MM.1S (cell line): ENCODE data around the gene LDHAL6A.

Experiments
- DNase-seq: peaks from one replicate; pipeline ENCODE4 v3.0.0-alpha.2; 2015
- H2AFZ ChIP-seq: fragments of 300-600 bp; sonication (generic); 2 replicates; pipeline ENCODE4 v1.6.0; 2016; ENCODE audit warnings: antibody characterized with exemption, low read length
- H3F3A ChIP-seq: fragments of 300-600 bp; sonication (generic); 2 replicates; pipeline ENCODE4 v1.6.1; 2016; ENCODE audit warnings: mild to moderate bottlenecking, antibody characterized with exemption, low read length, moderate library complexity, mixed read lengths; ENCODE audit not compliant: insufficient read depth
- H3K27ac ChIP-seq: fragments of 300-600 bp; sonication (generic); 2 replicates; pipeline ENCODE4 v1.5.1; 2016; ENCODE audit warnings: mild to moderate bottlenecking, low read length
- H3K27me3 ChIP-seq: fragments of 300-600 bp; sonication (generic); replicated peaks from 2 replicates; pipeline ENCODE4 v1.6.0; 2016; ENCODE audit warnings: low read length; ENCODE audit not compliant: insufficient read depth
- H3K36me3 ChIP-seq: fragments of 300-600 bp; sonication (generic); replicated peaks from 2 replicates; pipeline ENCODE4 v1.6.1; 2016; ENCODE audit warnings: mild to moderate bottlenecking, low read length, mixed read lengths; ENCODE audit not compliant: insufficient read depth
- H3K4me1 ChIP-seq: fragments of 300-600 bp; sonication (generic); 2 replicates; pipeline ENCODE4 v1.6.1; 2016; ENCODE audit warnings: low read length, mixed read lengths
- H3K4me2 ChIP-seq: fragments of 300-600 bp; sonication (generic); 2 replicates; pipeline ENCODE4 v1.6.0; 2016; ENCODE audit warnings: low read depth, low read length
- H3K4me3 ChIP-seq: fragments of 300-600 bp; sonication (generic); 2 replicates; pipeline ENCODE4 v1.5.1; 2016; ENCODE audit warnings: low read length, mixed read lengths
- H3K79me2 ChIP-seq: fragments of 300-600 bp; sonication (generic); 2 replicates; pipeline ENCODE4 v1.6.1; 2016; ENCODE audit warnings: mixed run types, low read length, mixed read lengths
- H3K9ac ChIP-seq: fragments of 300-600 bp; sonication (generic); 2 replicates; pipeline ENCODE4 v1.6.1; 2016; ENCODE audit warnings: low read length, mixed read lengths
- H3K9me2 ChIP-seq: fragments of 300-600 bp; sonication (generic); replicated peaks from 2 replicates; pipeline ENCODE4 v1.6.1; 2016; ENCODE audit warnings: mild to moderate bottlenecking, low read length, mixed read lengths; ENCODE audit not compliant: insufficient read depth
- H3K9me3 ChIP-seq: fragments of 300-600 bp; sonication (generic); replicated peaks from 2 replicates; pipeline ENCODE4 v1.6.1; 2016; ENCODE audit warnings: mild to moderate bottlenecking, low read length, mixed read lengths; ENCODE audit not compliant: insufficient read depth
- H4K20me1 ChIP-seq: fragments of 300-600 bp; sonication (generic); 2 replicates; pipeline ENCODE4 v1.6.1; 2016; ENCODE audit warnings: mild to moderate bottlenecking, low read length, moderate library complexity, mixed read lengths; ENCODE audit not compliant: insufficient read depth
- EZH2 ChIP-seq: fragments of 300-600 bp; sonication (generic); optimal IDR thresholded peaks from 2 replicates; pipeline ENCODE3; 2017; ENCODE audit warnings: low read depth, mild to moderate bottlenecking, antibody characterized with exemption, low read length, mixed read lengths
- EZH2phosphoT487 ChIP-seq: fragments of 300-600 bp; sonication (generic); IDR thresholded peaks from 2 replicates; pipeline ENCODE4 v1.6.1; 2018; ENCODE audit warnings: antibody characterized with exemption, low read length
- TF ChIP-seq, protein P1 (sequence below): fragments of 300-600 bp; sonication (generic); IDR thresholded peaks from 2 replicates; pipeline ENCODE4 v1.5.1; 2016; ENCODE audit warnings: antibody characterized with exemption, low read length, mixed read lengths

The LDHAL6A gene

GRCh38 chr11:18527512-18527911 is 71.9 kb downstream of the LDHAL6A start:
- H3K36me3 ChIP-seq, result no peaks in the 10 kb centered on the region
- H3K9me2 ChIP-seq, result no peaks in the 10 kb centered on the region
- peak overlapping the region; percentile 81 for H2AFZ ChIP-seq
- H3K27ac ChIP-seq, result peak overlapping the region; percentile 90; the same call in 1 of the 2 replicates
- H3K9ac ChIP-seq, result peak overlapping the region; percentile 95
- peaks cover 49% of the 10 kb centered on the region for H3K79me2 ChIP-seq
- TF ChIP-seq EZH2 (no peak), EZH2phosphoT487 (no peak)
- TF ChIP-seq, protein P1, sequence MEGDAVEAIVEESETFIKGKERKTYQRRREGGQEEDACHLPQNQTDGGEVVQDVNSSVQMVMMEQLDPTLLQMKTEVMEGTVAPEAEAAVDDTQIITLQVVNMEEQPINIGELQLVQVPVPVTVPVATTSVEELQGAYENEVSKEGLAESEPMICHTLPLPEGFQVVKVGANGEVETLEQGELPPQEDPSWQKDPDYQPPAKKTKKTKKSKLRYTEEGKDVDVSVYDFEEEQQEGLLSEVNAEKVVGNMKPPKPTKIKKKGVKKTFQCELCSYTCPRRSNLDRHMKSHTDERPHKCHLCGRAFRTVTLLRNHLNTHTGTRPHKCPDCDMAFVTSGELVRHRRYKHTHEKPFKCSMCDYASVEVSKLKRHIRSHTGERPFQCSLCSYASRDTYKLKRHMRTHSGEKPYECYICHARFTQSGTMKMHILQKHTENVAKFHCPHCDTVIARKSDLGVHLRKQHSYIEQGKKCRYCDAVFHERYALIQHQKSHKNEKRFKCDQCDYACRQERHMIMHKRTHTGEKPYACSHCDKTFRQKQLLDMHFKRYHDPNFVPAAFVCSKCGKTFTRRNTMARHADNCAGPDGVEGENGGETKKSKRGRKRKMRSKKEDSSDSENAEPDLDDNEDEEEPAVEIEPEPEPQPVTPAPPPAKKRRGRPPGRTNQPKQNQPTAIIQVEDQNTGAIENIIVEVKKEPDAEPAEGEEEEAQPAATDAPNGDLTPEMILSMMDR, result no peak
- H3K9me3 ChIP-seq, result no peaks in the 10 kb centered on the region
- DNase-seq, result peak; percentile 8
- H3K4me1 ChIP-seq, result peaks cover 7% of the 10 kb centered on the region
- peak overlapping the region; percentile 93 for H3K4me3 ChIP-seq
- H3K27me3 ChIP-seq, result no peaks in the 10 kb centered on the region
- peaks cover 16% of the 10 kb centered on the region; the same call in 1 of the 2 replicates for H3F3A ChIP-seq
- peak overlapping the region; percentile 93 for H3K4me2 ChIP-seq
- no peaks in the 10 kb centered on the region for H4K20me1 ChIP-seq
